ENCODE measurements around the gene SH2D3A. TPM values are rescaled to one million over a fixed set of nuclear protein-coding genes. Genes with fewer than 3 reads are reported as not detected.

SH2D3A gene
- total and polyA plus RNA-seq, 2 of the 8 experiments (the other 6 are each of a cell fraction or from before 2014, with no cell fraction given): 14.5 to 22.1 TPM

DNA sequence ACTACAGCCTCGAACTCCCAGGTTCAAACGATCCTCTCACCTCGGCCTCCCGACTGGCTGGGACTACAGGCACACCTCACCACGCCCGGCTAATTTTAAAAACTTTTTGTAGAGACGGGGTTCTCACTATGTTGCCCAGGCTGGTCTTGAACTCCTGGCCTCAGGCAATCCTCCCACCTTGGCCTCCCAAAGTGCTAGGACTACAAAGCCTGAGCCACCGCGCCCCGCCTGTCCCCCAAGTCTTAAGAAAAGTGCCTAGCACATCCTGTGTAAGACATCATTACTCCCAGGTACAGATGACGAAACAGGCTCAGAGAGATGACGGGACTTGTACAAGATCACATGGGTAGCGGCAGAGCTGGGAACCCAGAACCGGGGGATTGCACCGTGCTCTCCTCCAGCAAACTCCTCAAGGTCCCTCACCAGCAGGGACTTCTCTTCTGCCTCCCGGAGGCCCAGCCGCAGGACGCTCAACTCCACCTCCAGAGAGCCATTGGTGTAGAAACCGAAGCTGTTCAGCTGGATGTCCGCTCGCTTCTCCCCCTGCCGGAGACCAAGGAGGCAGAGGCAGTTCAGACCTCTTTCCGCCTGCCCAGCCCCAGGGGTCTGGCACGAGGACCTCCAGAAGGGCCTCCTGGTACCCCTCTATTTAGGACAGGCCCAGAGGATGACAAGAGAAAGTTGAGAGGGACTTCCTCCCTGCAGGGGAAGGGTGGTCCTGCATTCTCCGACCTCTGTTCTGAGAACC is 30.9 kb downstream of the SH2D3A start (continued):
- TF ChIP-seq ZNF274 (IDR thresholded peaks at IDR 0.05; ENCODE audit: borderline replicate concordance, extremely low read depth, low read length) (no peak), TCF12 (IDR thresholded peaks at IDR 0.05; ENCODE audit: low read depth, low read length) (no peak), CREB1 (IDR thresholded peaks at IDR 0.05) (no peak; the same call in 1 of the 2 replicates), TAF1 (IDR thresholded peaks at IDR 0.05; ENCODE audit: low read depth, low read length) (peak; percentile 78; the same call in 1 of the 2 replicates), MAFK (IDR thresholded peaks at IDR 0.05; ENCODE audit: low read depth, low read length) (no peak), EP300 (IDR thresholded peaks at IDR 0.05; ENCODE audit: borderline replicate concordance in 1 of 2, low read depth in 2 of 2, low read length in 2 of 2) (no peak), KDM4A (IDR thresholded peaks at IDR 0.05; ENCODE audit: low read depth, low read length, severe bottlenecking) (peak; percentile 10), CEBPB (IDR thresholded peaks at IDR 0.05; ENCODE audit: low read depth, low read length) (0 out of 2 replicates have a peak, but pooled peaks have one; percentile 1), NRF1 (IDR thresholded peaks at IDR 0.05; ENCODE audit: low read depth, low read length) (no peak), POLR2A (IDR thresholded peaks at IDR 0.05; ENCODE audit: control extremely low read depth in 1 of 2, low read depth in 2 of 2, low read length in 2 of 2) (no peak; a peak in 1 of 3 replicates), CHD7 (IDR thresholded peaks at IDR 0.05; ENCODE audit: insufficient replicate concordance, low read length) (no peak)

Data from H1 (cell line).